Measurements from ENCODE around the gene RYK. TPM values are rescaled to one million over a fixed set of nuclear protein-coding genes. Genes with fewer than 3 reads are reported as not detected.
"Not testable (repeated sequence)": the region's sequence is repeated elsewhere in the genome, so short reads cannot be mapped to it uniquely, and the experiment has no call there.

RYK gene
- total RNA-seq, 1 experiment from 2014 or later, result 60.6 TPM

DNA sequence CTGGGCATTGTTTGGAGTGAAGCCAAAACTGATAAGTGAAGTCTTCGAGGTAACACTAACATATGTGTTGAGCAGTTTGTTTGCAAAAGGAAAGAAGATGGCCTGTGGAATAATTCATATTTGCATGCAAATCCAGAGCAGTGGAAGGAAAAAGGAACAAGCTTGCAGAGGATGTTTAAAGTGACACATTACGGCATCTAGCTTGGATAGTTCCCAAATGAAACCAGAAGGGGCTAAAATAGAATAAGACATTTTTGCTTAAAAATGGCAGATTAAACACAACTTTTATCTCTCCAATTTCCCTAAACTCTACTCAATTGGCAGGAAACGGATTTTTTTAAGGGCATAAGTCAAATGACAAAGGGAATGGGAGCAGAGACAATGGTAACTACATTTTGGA is 25.4 kb upstream of the RYK start:
- Histone ChIP-seq H3T11ph (ENCODE audit: low read length) (no peak overlapping the region), H3K56ac (ENCODE audit: insufficient read length, low read depth, low read length) (no peak overlapping the region), H3K23ac (ENCODE audit: insufficient read length, low read depth, low read length) (no peak overlapping the region), H4K20me1 (ENCODE audit: control insufficient read depth, insufficient read depth, insufficient read length) (no peaks in the 10 kb centered on the region), H3K79me1 (ENCODE audit: insufficient read depth, low read depth, low read length, poor library complexity, severe bottlenecking) (no peaks in the 10 kb centered on the region), H3K27me3 (ENCODE audit: insufficient read depth, low read length) (no peaks in the 10 kb centered on the region), H3K14ac (ENCODE audit: insufficient read depth, low read length) (no peak overlapping the region), H3K27ac (ENCODE audit: insufficient read length, low read depth, low read length) (no peak overlapping the region), H3K79me2 (ENCODE audit: insufficient read depth, low read length) (no peaks in the 10 kb centered on the region), H4K8ac (replicated peaks; ENCODE audit: insufficient read length, low read depth, low read length) (no peak overlapping the region), H2BK5ac (ENCODE audit: insufficient read length, low read length) (no peak overlapping the region), H4K91ac (ENCODE audit: insufficient read length, low read depth, low read length) (no peak overlapping the region), H3K9ac (ENCODE audit: extremely low read depth, insufficient read length, low read length) (no peak overlapping the region), H2AK5ac (ENCODE audit: insufficient read length, low read length) (no peak overlapping the region), H3K4me2 (ENCODE audit: insufficient read depth, insufficient read length, low read length) (no peak overlapping the region), H3K4ac (ENCODE audit: low read depth, low read length) (no peak overlapping the region), H3K9me3 (ENCODE audit: control insufficient read depth, low read depth, low read length) (no peaks in the 10 kb centered on the region), H2BK15ac (ENCODE audit: low read depth, low read length) (no peak overlapping the region), H3K4me1 (ENCODE audit: insufficient read depth, low read length) (no peaks in the 10 kb centered on the region), H3K23me2 (ENCODE audit: insufficient read length, low read depth, low read length, poor library complexity, severe bottlenecking) (no peaks in the 10 kb centered on the region), H2AFZ (ENCODE audit: low read length) (no peak overlapping the region), H4K5ac (ENCODE audit: insufficient read length, low read depth, low read length) (no peak overlapping the region), H2BK120ac (ENCODE audit: low read depth, low read length, poor library complexity, severe bottlenecking) (no peak overlapping the region), H3K18ac (ENCODE audit: insufficient read length, low read depth, low read length) (no peak overlapping the region), H2BK20ac (ENCODE audit: low read depth, low read length, poor library complexity, severe bottlenecking) (no peak overlapping the region), H2BK12ac (ENCODE audit: insufficient read length, low read depth, low read length) (no peak overlapping the region)
- H3K4me1 Mint-ChIP-seq, result peaks cover 0 to 2% of the 10 kb centered on the region in 2 experiments; a peak in 2 of 4 replicates
- peaks cover 4% of the 10 kb centered on the region; the same call in 1 of the 2 replicates for H3K27me3 Mint-ChIP-seq (ENCODE audit: low read depth)
- DNase-seq, result no peak
- H3K27ac Mint-ChIP-seq, result no peak overlapping the region
- no CpG with 5 or more reads among the region's 3 CpGs for WGBS (ENCODE audit: extremely low coverage, insufficient read length, low lambda C conversion rate)
- H3K4me3 Mint-ChIP-seq, result no peak overlapping the region
- H3K9me3 Mint-ChIP-seq, result no peaks in the 10 kb centered on the region
- no peaks in the 10 kb centered on the region; a peak in 1 of 7 replicates for H3K36me3 Mint-ChIP-seq (ENCODE audit: insufficient read depth in 1 of 3, low read depth in 3 of 3)
- TF ChIP-seq, protein P1, sequence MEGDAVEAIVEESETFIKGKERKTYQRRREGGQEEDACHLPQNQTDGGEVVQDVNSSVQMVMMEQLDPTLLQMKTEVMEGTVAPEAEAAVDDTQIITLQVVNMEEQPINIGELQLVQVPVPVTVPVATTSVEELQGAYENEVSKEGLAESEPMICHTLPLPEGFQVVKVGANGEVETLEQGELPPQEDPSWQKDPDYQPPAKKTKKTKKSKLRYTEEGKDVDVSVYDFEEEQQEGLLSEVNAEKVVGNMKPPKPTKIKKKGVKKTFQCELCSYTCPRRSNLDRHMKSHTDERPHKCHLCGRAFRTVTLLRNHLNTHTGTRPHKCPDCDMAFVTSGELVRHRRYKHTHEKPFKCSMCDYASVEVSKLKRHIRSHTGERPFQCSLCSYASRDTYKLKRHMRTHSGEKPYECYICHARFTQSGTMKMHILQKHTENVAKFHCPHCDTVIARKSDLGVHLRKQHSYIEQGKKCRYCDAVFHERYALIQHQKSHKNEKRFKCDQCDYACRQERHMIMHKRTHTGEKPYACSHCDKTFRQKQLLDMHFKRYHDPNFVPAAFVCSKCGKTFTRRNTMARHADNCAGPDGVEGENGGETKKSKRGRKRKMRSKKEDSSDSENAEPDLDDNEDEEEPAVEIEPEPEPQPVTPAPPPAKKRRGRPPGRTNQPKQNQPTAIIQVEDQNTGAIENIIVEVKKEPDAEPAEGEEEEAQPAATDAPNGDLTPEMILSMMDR (conservative IDR thresholded peaks at IDR 0.05), result no peak

DNA sequence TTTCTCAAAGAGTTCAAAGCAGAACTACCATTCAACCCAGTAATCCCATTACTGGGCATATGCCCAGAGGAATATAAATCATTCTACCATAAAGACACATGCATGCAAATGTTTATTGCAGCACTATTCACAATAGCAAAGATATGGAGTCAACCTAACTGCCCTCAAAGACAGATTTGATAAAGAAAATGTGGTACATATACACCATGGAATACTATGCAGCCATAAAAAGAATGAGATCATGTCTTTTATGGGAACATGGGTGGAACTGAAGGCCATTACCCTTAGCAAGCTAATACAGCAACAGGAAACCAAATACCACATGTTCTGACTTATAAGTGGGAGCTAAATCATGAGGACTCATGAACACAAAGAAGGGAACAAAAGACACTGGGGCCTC is 24.5 kb upstream of the RYK start:
- H3K9ac ChIP-seq (ENCODE audit: extremely low read depth, insufficient read length, low read length); H3K4me2 ChIP-seq (ENCODE audit: insufficient read depth, insufficient read length, low read length); H2BK5ac ChIP-seq (ENCODE audit: insufficient read length, low read length); H3K14ac ChIP-seq (ENCODE audit: insufficient read depth, low read length); H3K36me3 Mint-ChIP-seq (ENCODE audit: insufficient read depth in 1 of 3, low read depth in 3 of 3); H3K4me1 ChIP-seq (ENCODE audit: insufficient read depth, low read length); H2AK5ac ChIP-seq (ENCODE audit: insufficient read length, low read length); H4K91ac ChIP-seq (ENCODE audit: insufficient read length, low read depth, low read length); H3K79me1 ChIP-seq (ENCODE audit: insufficient read depth, low read depth, low read length, poor library complexity, severe bottlenecking); H3K23ac ChIP-seq (ENCODE audit: insufficient read length, low read depth, low read length); DNase-seq; H3K27ac ChIP-seq (ENCODE audit: insufficient read length, low read depth, low read length); H3K18ac ChIP-seq (ENCODE audit: insufficient read length, low read depth, low read length); H4K20me1 ChIP-seq (ENCODE audit: control insufficient read depth, insufficient read depth, insufficient read length); H2BK15ac ChIP-seq (ENCODE audit: low read depth, low read length); H3K9me3 Mint-ChIP-seq; H3K56ac ChIP-seq (ENCODE audit: insufficient read length, low read depth, low read length); H4K5ac ChIP-seq (ENCODE audit: insufficient read length, low read depth, low read length); H3K23me2 ChIP-seq (ENCODE audit: insufficient read length, low read depth, low read length, poor library complexity, severe bottlenecking); H3K79me2 ChIP-seq (ENCODE audit: insufficient read depth, low read length); H3K27ac Mint-ChIP-seq; H2AFZ ChIP-seq (ENCODE audit: low read length); H3K4ac ChIP-seq (ENCODE audit: low read depth, low read length); H3K9me3 ChIP-seq (ENCODE audit: control insufficient read depth, low read depth, low read length); H2BK12ac ChIP-seq (ENCODE audit: insufficient read length, low read depth, low read length); H3K4me1 Mint-ChIP-seq; H3K27me3 ChIP-seq (ENCODE audit: insufficient read depth, low read length); H3T11ph ChIP-seq (ENCODE audit: low read length); H2BK120ac ChIP-seq (ENCODE audit: low read depth, low read length, poor library complexity, severe bottlenecking); H4K8ac ChIP-seq (replicated peaks; ENCODE audit: insufficient read length, low read depth, low read length); H3K4me3 Mint-ChIP-seq; H3K27me3 Mint-ChIP-seq (ENCODE audit: low read depth); H2BK20ac ChIP-seq (ENCODE audit: low read depth, low read length, poor library complexity, severe bottlenecking): not testable (repeated sequence)
